ENCODE data around the gene BMP7.

The BMP7 gene

GRCh38 chr20:57122536-57123489, 143.6 kb downstream of the BMP7 start:
- Histone ChIP-seq H3K9me3 (ENCODE audit: control insufficient read depth in 1 of 2, low read length in 2 of 2) (no peaks in the 10 kb centered on the region), H3K9ac (ENCODE audit: low read depth in 1 of 2, low read length in 2 of 2) (no peak overlapping the region)

DNA sequence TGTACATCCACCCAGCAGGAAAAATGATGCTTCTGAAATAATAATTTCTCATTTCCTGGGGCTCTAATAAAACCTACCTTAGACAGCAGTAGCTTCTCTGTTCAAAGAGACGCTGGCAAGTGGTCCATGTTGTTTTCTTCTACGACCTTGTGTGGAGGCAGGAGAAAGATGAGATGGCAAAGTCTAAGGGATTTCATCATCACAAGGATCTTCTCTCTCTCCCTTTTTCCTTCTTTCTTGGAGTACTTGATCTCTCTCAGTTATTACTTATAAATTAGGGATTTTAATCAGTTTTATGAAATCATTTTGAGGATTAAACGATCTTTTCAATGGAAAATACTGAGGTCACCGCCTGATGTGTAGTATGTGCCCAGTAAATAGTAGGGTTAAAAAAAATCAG, 147.5 kb downstream of the BMP7 start:
- Histone ChIP-seq H3K27ac (ENCODE audit: low read depth, low read length) (no peak overlapping the region), H3K27me3 (ENCODE audit: control insufficient read depth in 1 of 2, insufficient read depth in 2 of 2, low read length in 2 of 2) (no peaks in the 10 kb centered on the region), H3K9ac (ENCODE audit: low read depth in 1 of 2, low read length in 2 of 2) (no peak overlapping the region), H3K36me3 (ENCODE audit: control insufficient read depth in 1 of 2, insufficient read depth in 2 of 2, low read length in 2 of 2) (no peaks in the 10 kb centered on the region), H3K4me1 (ENCODE audit: control insufficient read depth in 1 of 2, insufficient read depth in 2 of 2, low read length in 2 of 2) (no peaks in the 10 kb centered on the region), H3K4me3 (ENCODE audit: low read depth in 1 of 2, low read length in 2 of 2) (no peak overlapping the region), H3K9me3 (ENCODE audit: control insufficient read depth in 1 of 2, low read length in 2 of 2) (no peaks in the 10 kb centered on the region)

More at GRCh38 chr20:57122536-57123489, 143.6 kb downstream of the BMP7 start:
- Histone ChIP-seq H3K27ac (ENCODE audit: low read depth, low read length) (no peak overlapping the region), H3K4me1 (ENCODE audit: control insufficient read depth in 1 of 2, insufficient read depth in 2 of 2, low read length in 2 of 2) (no peaks in the 10 kb centered on the region), H3K36me3 (ENCODE audit: control insufficient read depth in 1 of 2, insufficient read depth in 2 of 2, low read length in 2 of 2) (no peaks in the 10 kb centered on the region), H3K27me3 (ENCODE audit: control insufficient read depth in 1 of 2, insufficient read depth in 2 of 2, low read length in 2 of 2) (no peaks in the 10 kb centered on the region), H3K4me3 (ENCODE audit: low read depth in 1 of 2, low read length in 2 of 2) (no peak overlapping the region)

All from duodenal mucosa (tissue), 2 donors.